Panc1 (cell line): ENCODE measurements around the gene TP53BP2. TPM values are rescaled to one million over a fixed set of nuclear protein-coding genes. Genes with fewer than 3 reads are reported as not detected.

Experiments
- ATAC-seq: fragments of 200-7000 bp; cut with Tn5 transposase; 2 replicates; pipeline ENCODE4 v1.9.1; 2020; ENCODE audit warnings: mild to moderate bottlenecking, moderate library complexity
- BruUV-seq: library from RNA; stranded (reverse); fragments of 400-500 nt; replicated peaks from 2 replicates; lab custom pipeline; 2021; lab: Mats Ljungman, UMichigan
- CTCF ChIA-PET: fragments of 300-600 bp; sonication (Branson Sonifier 250); formaldehyde crosslinking; loops from one replicate; lab custom pipeline; 2022; ENCODE audit warnings: antibody characterized with exemption; lab: Charles Lee
- POLR2A ChIA-PET: fragments of 300-600 bp; sonication (Branson Sonifier 250); formaldehyde crosslinking; loops from one replicate; lab custom pipeline; 2022; ENCODE audit warnings: antibody characterized with exemption; lab: Charles Lee
- DNase-seq: peaks from one replicate; pipeline ENCODE4 v3.0.0-alpha.2; 2010; ENCODE audit warnings: low read depth, low spot score
- H3K27ac ChIP-seq: 2 replicates; pipeline ENCODE4 v1.5.1; 2011; ENCODE audit warnings: mild to moderate bottlenecking, low read length, inconsistent platforms
- H3K27me3 ChIP-seq: fragments of 200-500 bp; sonication (Bioruptor generic); 2 replicates; pipeline ENCODE4 v1.6.0; 2014; ENCODE audit warnings: low read length, inconsistent platforms; ENCODE audit not compliant: control insufficient read depth, insufficient read depth
- H3K36me3 ChIP-seq: fragments of 200-500 bp; sonication (Bioruptor generic); 2 replicates; pipeline ENCODE4 v1.5.1; 2014; ENCODE audit warnings: inconsistent platforms, mild to moderate bottlenecking, low read length, moderate library complexity; ENCODE audit not compliant: control insufficient read depth, insufficient read depth
- H3K4me1 ChIP-seq: 2 replicates; pipeline ENCODE4 v1.5.1; 2011; ENCODE audit warnings: inconsistent platforms, mild to moderate bottlenecking, low read length, moderate library complexity; ENCODE audit not compliant: control insufficient read depth, insufficient read depth
- H3K4me3 ChIP-seq, 2 experiments: 2 replicates each; pipeline ENCODE4 v1.5.1; 2011 to 2012; ENCODE audit warnings: low read depth in 2 of 2, low read length in 2 of 2, mild to moderate bottlenecking in 2 of 2, inconsistent platforms in 1 of 2, moderate library complexity in 1 of 2
- H3K9me3 ChIP-seq: fragments of 200-500 bp; sonication (Bioruptor generic); 2 replicates; pipeline ENCODE4 v1.5.1; 2014; ENCODE audit warnings: low read depth, mild to moderate bottlenecking, inconsistent platforms, low read length, moderate library complexity; ENCODE audit not compliant: control insufficient read depth, insufficient read depth
- CTCF ChIP-seq: fragments of 450-650 bp; IDR thresholded peaks from 2 replicates; pipeline ENCODE4 v1.5.1; 2017; ENCODE audit warnings: mild to moderate bottlenecking
- POLR2AphosphoS5 ChIP-seq: IDR thresholded peaks from 2 replicates; pipeline ENCODE4 v1.6.1; 2012; ENCODE audit warnings: mild to moderate bottlenecking, low read depth, low read length, moderate library complexity
- REST ChIP-seq, 2 experiments: IDR thresholded peaks; 2 replicates each; pipeline ENCODE4 v1.6.1; 2011 to 2012; ENCODE audit warnings: low read depth in 2 of 2, control low read depth in 1 of 2, low read length in 1 of 2, mild to moderate bottlenecking in 1 of 2, moderate library complexity in 1 of 2; ENCODE audit not compliant: insufficient read depth in 1 of 2
- SIN3A ChIP-seq: IDR thresholded peaks from 2 replicates; pipeline ENCODE4 v1.6.1; 2012; ENCODE audit warnings: low read depth, mild to moderate bottlenecking, low read length, moderate library complexity, borderline replicate concordance; ENCODE audit not compliant: insufficient read depth
- TCF7L2 ChIP-seq: IDR thresholded peaks from 2 replicates; pipeline ENCODE4 v1.6.1; 2011; ENCODE audit warnings: mild to moderate bottlenecking, low read depth, low read length, inconsistent platforms
- in situ Hi-C: cut with HindIII; loops from 2 replicates; pipeline ENCODE4 v1.10.0; 2016; ENCODE audit warnings: low sequenced_read_pairs, low pct_unique_long_range_greater_than_20kb
- intact Hi-C: fragments of 100-400 bp; cut with micrococcal nuclease; formaldehyde crosslinking; loops from one replicate; pipeline ENCODE4 v1.10.0; 2022; ENCODE audit not compliant: unreplicated experiment
- total RNA-seq: library from RNA; stranded (reverse); gene quantifications from one replicate; pipeline ENCODE4 v1.2.1, GENCODE V29; 2021; ENCODE audit not compliant: unreplicated experiment

The TP53BP2 gene
- total RNA-seq, 1 experiment from 2014 or later = 51.4 TPM

- H3K4me1 ChIP-seq = peaks cover 17% of the 10 kb centered on the region
- no peak overlapping the region for H3K27ac ChIP-seq
- ATAC-seq = no peak
- POLR2A ChIA-PET = no interaction called here
- H3K4me3 ChIP-seq = no peak overlapping the region
- in situ Hi-C loops = no loop called here
- no peak for TF ChIP-seq POLR2AphosphoS5
- TF ChIP-seq REST (IDR thresholded peaks at IDR 0.05; ENCODE audit: insufficient read depth in 1 of 2, low read depth in 2 of 2, low read length in 1 of 2) = no peak
- no peak for TF ChIP-seq CTCF
- TF ChIP-seq TCF7L2 = no peak
- no peak for TF ChIP-seq SIN3A
- no peak for DNase-seq
- CTCF ChIA-PET = no interaction called here
- no peaks in the 10 kb centered on the region for H3K36me3 ChIP-seq
- H3K27me3 ChIP-seq = no peaks in the 10 kb centered on the region
- intact Hi-C loops = no loop called here
- no peaks in the 10 kb centered on the region for H3K9me3 ChIP-seq
- BruUV-seq = no TSS peak
Measured at GRCh38 chr1:223828162-223828848, 17.4 kb downstream of the TP53BP2 start.

DNA sequence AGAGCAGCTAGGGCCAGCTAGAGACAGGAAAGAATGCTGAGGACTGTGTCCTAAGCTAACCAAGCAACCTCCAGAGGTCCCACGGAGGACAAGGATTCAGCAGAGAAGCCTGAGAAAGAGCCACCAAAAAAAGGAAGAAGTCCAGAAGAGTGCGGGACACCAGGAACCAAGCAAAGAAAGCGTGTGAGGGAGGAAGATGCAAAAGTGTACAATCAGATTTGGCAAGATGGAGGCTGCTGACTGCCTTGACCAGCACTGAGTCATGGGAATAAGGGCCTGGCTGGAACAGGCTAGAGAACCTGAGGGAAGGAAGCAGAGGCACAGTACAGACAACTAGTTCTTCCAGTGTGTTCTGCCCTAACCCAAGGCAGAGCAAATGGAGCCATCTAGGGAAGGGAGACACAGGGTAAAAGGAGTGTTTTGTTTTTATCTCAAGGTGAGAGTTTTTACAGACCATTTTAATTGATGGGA is 18.5 kb downstream of the TP53BP2 start:
- DNase-seq (no peak), ATAC-seq (peak; percentile 71)
- ChIA-PET CTCF (no interaction called here), POLR2A (no interaction called here)
- intact Hi-C loops (no loop called here), in situ Hi-C loops (no loop called here)
- no TSS peak for BruUV-seq
- no peak overlapping the region for H3K27ac ChIP-seq
- no peaks in the 10 kb centered on the region for H3K27me3 ChIP-seq
- peaks cover 7% of the 10 kb centered on the region for H3K4me1 ChIP-seq
- TF ChIP-seq POLR2AphosphoS5 (no peak), REST (IDR thresholded peaks at IDR 0.05; ENCODE audit: insufficient read depth in 1 of 2, low read depth in 2 of 2, low read length in 1 of 2) (no peak), CTCF (no peak), TCF7L2 (no peak), SIN3A (no peak)
- H3K9me3 ChIP-seq = no peaks in the 10 kb centered on the region
- no peak overlapping the region for H3K4me3 ChIP-seq
- H3K36me3 ChIP-seq = no peaks in the 10 kb centered on the region
